Measurements from ENCODE around the gene DCHS1.

DCHS1 gene

GRCh38 chr11:6646918-6647679 is 8.5 kb downstream of the DCHS1 start:
- DNase-seq = peak; percentile 60

DNA sequence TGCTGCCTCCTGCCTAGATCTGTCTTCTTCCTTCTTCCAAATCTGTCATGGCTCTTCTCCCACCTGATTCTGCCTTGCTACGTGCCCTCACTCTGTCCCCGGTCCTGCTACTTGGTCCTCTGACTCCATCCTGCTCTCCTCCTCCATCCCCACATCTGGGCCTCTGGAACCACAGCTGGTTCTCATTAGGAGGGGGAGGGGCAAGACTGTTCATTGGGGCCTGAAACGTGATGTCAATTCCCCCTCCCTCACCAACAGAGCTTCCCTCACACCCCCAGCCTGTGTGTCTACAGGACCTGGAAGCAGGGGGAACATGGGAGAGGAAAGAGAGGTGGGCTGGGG is 9.1 kb downstream of the DCHS1 start:
- DNase-seq = no peak

DNA sequence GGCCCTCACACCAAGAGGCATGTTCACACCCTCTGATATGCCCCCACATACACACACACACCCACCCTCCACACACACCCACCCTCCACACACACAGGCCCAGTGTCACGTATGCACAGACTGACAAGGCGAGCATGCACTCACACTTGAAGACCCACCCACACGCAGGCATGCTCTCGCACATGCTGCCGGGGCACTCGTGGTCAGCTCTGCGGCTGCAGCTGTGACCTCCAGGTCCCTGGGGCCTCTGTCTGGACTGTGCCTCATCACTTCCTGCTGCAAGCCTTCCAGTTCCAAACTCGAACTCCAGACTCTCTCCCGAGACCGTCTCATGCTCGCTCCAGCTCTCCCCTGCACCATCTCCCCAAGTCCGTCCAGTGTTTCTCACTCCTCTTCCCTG is 9.5 kb downstream of the DCHS1 start:
- DNase-seq = no peak

- no peak for DNase-seq
Observed at GRCh38 chr11:6642957-6643356, 12.7 kb downstream of the DCHS1 start.

DNA sequence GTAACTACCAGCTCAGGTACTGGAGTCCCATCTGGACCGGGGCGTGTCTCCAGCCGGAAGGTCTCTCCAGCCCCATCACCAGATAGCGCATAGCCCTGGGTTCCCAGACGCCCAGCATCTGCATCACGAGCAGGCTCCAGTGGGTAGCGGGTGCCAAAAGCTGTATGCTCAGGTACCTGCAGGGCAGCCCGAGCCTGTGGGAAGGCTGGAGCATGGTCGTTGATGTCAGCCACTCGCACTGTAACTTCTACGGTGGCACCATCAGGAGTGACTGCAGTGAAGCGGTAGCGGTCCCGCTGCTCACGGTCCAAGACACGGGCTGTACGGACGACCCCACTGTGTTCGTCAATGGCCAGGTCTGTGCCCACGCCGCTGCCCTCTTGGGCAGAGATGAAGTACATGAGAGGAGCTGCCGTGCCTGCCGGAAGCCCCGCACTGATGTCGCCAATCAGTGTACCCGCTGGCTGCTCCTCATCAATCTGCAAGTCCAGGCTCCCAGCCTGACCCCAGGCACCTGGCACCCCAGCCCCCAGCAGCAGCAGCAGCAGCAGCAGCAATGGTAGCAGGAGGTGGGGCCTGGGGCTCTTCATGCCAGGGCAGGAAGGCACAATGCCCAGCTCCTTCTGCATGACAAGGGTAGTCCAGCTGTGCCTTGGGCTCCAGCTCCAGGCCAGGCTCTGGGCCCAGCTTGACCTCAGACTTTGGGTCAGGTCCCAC is 14.5 kb downstream of the DCHS1 start:
- no peak for DNase-seq

GRCh38 chr11:6640036-6640984 is 15.3 kb downstream of the DCHS1 start:
- no peak for DNase-seq

DNA sequence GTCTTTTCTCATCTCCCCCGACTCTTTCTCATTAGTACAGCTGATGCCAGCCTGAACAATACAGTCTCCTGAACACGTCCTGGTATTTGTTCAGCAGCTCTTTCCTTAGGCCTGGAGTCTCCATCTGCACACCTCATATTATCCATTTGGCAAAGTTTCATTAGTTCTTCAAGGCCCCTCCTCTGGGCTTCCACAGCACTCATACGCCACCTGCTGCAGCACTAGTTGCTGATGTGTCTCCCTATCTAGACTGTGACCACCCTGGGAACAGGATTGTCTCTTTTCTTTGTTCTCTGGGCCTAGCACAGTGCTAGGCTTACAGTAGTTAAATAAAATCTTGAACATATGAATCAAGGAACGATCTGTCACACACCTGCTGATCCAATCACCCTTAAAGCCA is 17.2 kb downstream of the DCHS1 start:
- DNase-seq = no peak

DNA sequence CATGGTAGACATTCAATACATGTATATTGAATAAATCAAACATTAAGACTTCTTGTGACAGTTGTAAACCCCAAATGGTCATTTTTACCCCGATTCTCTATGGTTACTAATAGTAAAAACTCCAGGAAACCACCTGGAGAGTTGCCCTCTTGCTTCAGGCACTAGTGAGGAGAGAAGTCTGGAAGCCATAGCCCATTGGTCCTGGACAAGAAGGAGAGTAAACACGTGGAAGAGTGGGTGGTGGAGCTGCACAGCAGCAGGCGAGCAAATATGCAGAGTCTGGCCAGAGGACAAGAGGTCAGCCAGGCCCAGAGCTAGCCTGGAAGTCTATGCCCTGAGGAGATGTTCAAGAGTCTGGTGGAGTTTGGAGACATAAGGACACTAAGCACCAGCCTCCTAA is 17.7 kb downstream of the DCHS1 start:
- DNase-seq = no peak

GRCh38 chr11:6636480-6636879 is 19.1 kb downstream of the DCHS1 start:
- DNase-seq = no peak

- DNase-seq = no peak
Observed at GRCh38 chr11:6635082-6635932, 20.3 kb downstream of the DCHS1 start.

GRCh38 chr11:6634534-6634933 is 21.1 kb downstream of the DCHS1 start:
- no peak for DNase-seq

- DNase-seq = no peak
Observed at GRCh38 chr11:6633422-6634408, 21.9 kb downstream of the DCHS1 start.

- DNase-seq = no peak
Observed at GRCh38 chr11:6632116-6633073, 23.2 kb downstream of the DCHS1 start.

GRCh38 chr11:6631361-6631890 is 24.2 kb downstream of the DCHS1 start:
- no peak for DNase-seq

GRCh38 chr11:6630632-6631291 is 24.8 kb downstream of the DCHS1 start:
- DNase-seq = no peak

DNA sequence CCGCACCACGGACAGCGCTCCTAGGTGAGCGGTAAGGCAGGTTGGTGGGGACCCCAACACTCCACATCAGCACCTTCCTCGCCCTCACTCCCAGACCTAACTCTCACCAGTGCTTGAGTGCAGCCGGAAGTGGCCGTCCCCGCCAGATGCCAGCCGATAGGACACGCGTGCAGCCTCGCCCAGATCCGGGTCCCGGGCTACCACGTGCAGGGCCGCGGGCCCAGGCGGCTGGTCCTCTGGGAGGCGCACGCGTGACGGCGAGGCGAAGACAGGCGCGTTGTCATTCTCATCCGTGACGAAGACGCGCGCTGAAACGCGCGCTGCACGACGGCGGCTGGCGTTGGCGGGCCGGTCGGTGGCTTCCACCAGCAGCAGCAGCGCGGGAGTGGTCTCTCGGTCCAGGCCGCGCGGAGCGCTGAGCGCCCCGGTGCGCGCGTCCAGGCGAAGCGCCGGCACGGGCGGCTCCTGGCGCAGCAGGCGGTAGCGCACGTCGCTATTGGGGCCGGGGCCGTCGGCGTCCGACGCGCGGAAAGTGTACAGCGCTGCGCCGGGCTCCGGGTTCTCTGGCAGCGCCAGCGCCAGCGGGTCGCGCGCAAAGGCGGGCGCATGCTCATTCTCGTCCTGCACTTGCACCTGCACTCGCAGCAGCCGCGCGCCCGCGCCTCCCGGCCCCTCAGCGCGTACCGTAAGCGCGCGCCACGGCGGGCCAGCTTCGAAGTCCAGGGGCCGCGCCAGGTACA is 25.5 kb downstream of the DCHS1 start:
- no peak for DNase-seq

GRCh38 chr11:6629573-6629891 is 26.1 kb downstream of the DCHS1 start:
- no peak for DNase-seq

- no peak for DNase-seq
Observed at GRCh38 chr11:6628526-6628925, 27.1 kb downstream of the DCHS1 start.

All from CD4-positive, alpha-beta T cell treated with Interleukin-6 for 4 hours (primary cell).